Neuronal stem cell (in vitro differentiated cells): Measurements from ENCODE around the gene RPGRIP1L.

ENCODE experiments used
- DNase-seq: peaks from one replicate; pipeline ENCODE4 v3.0.0-alpha.2; 2013; ENCODE audit warnings: low spot score
- H2AFZ ChIP-seq: one replicate; pipeline ENCODE4 v1.6.1; 2013; ENCODE audit warnings: mild to moderate bottlenecking, low read length, inconsistent platforms
- H2AK5ac ChIP-seq: 2 replicates; pipeline ENCODE4 v1.6.1; 2013; ENCODE audit warnings: low read depth, mild to moderate bottlenecking, inconsistent platforms, low read length, moderate library complexity, mixed read lengths
- H2BK120ac ChIP-seq: 2 replicates; pipeline ENCODE4 v1.6.1; 2013; ENCODE audit warnings: low read depth, mild to moderate bottlenecking, inconsistent platforms, low read length, moderate library complexity, mixed read lengths
- H2BK12ac ChIP-seq: one replicate; pipeline ENCODE4 v1.6.1; 2013; ENCODE audit warnings: low read length, inconsistent platforms
- H2BK15ac ChIP-seq: 2 replicates; pipeline ENCODE4 v1.6.1; 2013; ENCODE audit warnings: mild to moderate bottlenecking, low read length, inconsistent platforms, mixed read lengths
- H2BK5ac ChIP-seq: one replicate; pipeline ENCODE4 v1.6.1; 2013; ENCODE audit warnings: inconsistent platforms, mild to moderate bottlenecking, low read length, moderate library complexity
- H3K14ac ChIP-seq: one replicate; pipeline ENCODE4 v1.6.1; 2013; ENCODE audit warnings: low read length, inconsistent platforms
- H3K18ac ChIP-seq: 2 replicates; pipeline ENCODE4 v1.6.1; 2013; ENCODE audit warnings: low read length, inconsistent platforms
- H3K23ac ChIP-seq: 2 replicates; pipeline ENCODE4 v1.6.1; 2013; ENCODE audit warnings: low read depth, mild to moderate bottlenecking, mixed read lengths, low read length, inconsistent platforms; ENCODE audit not compliant: poor library complexity
- H3K27ac ChIP-seq: replicated peaks from 3 replicates; pipeline ENCODE4 v1.5.1; 2013; ENCODE audit warnings: low read length, inconsistent platforms
- H3K27me3 ChIP-seq, 3 experiments: 2 replicates each; pipeline ENCODE4 v1.6.1; 2013; ENCODE audit warnings: low read length in 3 of 3, mild to moderate bottlenecking in 2 of 3, inconsistent platforms in 1 of 3, low read depth in 1 of 3, mixed read lengths in 1 of 3, moderate library complexity in 1 of 3; ENCODE audit not compliant: control insufficient read depth in 3 of 3, insufficient read depth in 3 of 3
- H3K36me3 ChIP-seq, 2 donors: replicated peaks in 1 of 2; 2 replicates each; pipeline ENCODE4 v1.6.1; 2013; ENCODE audit warnings: low read length in 2 of 2; ENCODE audit not compliant: control insufficient read depth in 2 of 2, insufficient read depth in 2 of 2
- H3K4ac ChIP-seq: 2 replicates; pipeline ENCODE4 v1.6.1; 2013; ENCODE audit warnings: inconsistent platforms, mild to moderate bottlenecking, low read length, moderate library complexity
- H3K4me1 ChIP-seq, 2 donors: 1 replicate in 1 of 2; 2 replicates in 1 of 2; pipeline ENCODE4 v1.6.1; 2013; ENCODE audit warnings: low read length in 2 of 2, low read depth in 1 of 2; ENCODE audit not compliant: control insufficient read depth in 2 of 2, insufficient read depth in 1 of 2
- H3K4me2 ChIP-seq: one replicate; pipeline ENCODE4 v1.6.1; 2013; ENCODE audit warnings: mild to moderate bottlenecking, low read length, inconsistent platforms; ENCODE audit not compliant: insufficient read depth, poor library complexity, severe bottlenecking
- H3K4me3 ChIP-seq, 2 donors: 2 replicates each; pipeline ENCODE4 v1.5.1; 2013; ENCODE audit warnings: low read length in 2 of 2, mild to moderate bottlenecking in 2 of 2, inconsistent platforms in 1 of 2, moderate library complexity in 1 of 2
- H3K79me1 ChIP-seq: one replicate; pipeline ENCODE4 v1.6.1; 2013; ENCODE audit warnings: low read depth, mild to moderate bottlenecking, inconsistent platforms, low read length, moderate library complexity
- H3K9ac ChIP-seq: one replicate; pipeline ENCODE4 v1.6.1; 2013; ENCODE audit warnings: mild to moderate bottlenecking, low read depth, low read length, inconsistent platforms; ENCODE audit not compliant: poor library complexity
- H3K9me3 ChIP-seq, 2 donors: replicated peaks in 1 of 2; 2 replicates each; pipeline versions ENCODE3 to v1.6.1; 2013; ENCODE audit warnings: low read length in 2 of 2, mild to moderate bottlenecking in 2 of 2, inconsistent platforms in 1 of 2, low read depth in 1 of 2, mixed read lengths in 1 of 2, moderate library complexity in 1 of 2; ENCODE audit not compliant: control insufficient read depth in 2 of 2, insufficient read depth in 1 of 2
- H4K8ac ChIP-seq: one replicate; pipeline ENCODE4 v1.6.1; 2013; ENCODE audit warnings: low read depth, mild to moderate bottlenecking, inconsistent platforms, low read length, moderate library complexity
- H4K91ac ChIP-seq: one replicate; pipeline ENCODE4 v1.6.1; 2013; ENCODE audit warnings: low read length, low read depth, mild to moderate bottlenecking, inconsistent platforms; ENCODE audit not compliant: poor library complexity
- WGBS, 2 donors: extraction: QIAGEN DNeasy Blood & Tissue Kit; methylation state at CpG; one replicate each; pipeline ENCODE4 v1.1.7; 2013; ENCODE audit warnings: missing lambda C conversion rate in 2 of 2, mixed read lengths in 1 of 2; ENCODE audit not compliant: insufficient read length in 2 of 2, insufficient replicate concordance in 1 of 2; ENCODE audit errors: extremely low coverage in 2 of 2; 5-methylcytosine and 5-hydroxymethylcytosine counted together

The RPGRIP1L gene

GRCh38 chr16:53654946-53655345, 48.7 kb downstream of the RPGRIP1L start:
- H3K27me3 ChIP-seq = no peaks in the 10 kb centered on the region
- no peak overlapping the region for H3K4me3 ChIP-seq
- H3K23ac ChIP-seq = no peak overlapping the region
- H2AFZ ChIP-seq = no peak overlapping the region
- H2BK120ac ChIP-seq = no peak overlapping the region
- H2BK15ac ChIP-seq = no peak overlapping the region
- H3K4ac ChIP-seq = no peak overlapping the region
- H4K8ac ChIP-seq = no peak overlapping the region
- H3K18ac ChIP-seq = no peak overlapping the region
- peaks cover 2 to 69% of the 10 kb centered on the region in 2 donors for H3K36me3 ChIP-seq
- H3K79me1 ChIP-seq = no peaks in the 10 kb centered on the region
- H2BK12ac ChIP-seq = no peak overlapping the region
- H3K4me2 ChIP-seq = no peak overlapping the region
- peaks cover 0 to 4% of the 10 kb centered on the region in 2 donors for H3K4me1 ChIP-seq
- no peak overlapping the region for H3K27ac ChIP-seq
- no peak overlapping the region for H4K91ac ChIP-seq
- DNase-seq = no peak
- no peak overlapping the region for H2BK5ac ChIP-seq
- H3K9ac ChIP-seq = no peak overlapping the region
- no peak overlapping the region for H3K14ac ChIP-seq
- no peak overlapping the region for H2AK5ac ChIP-seq
- no CpG with 5 or more reads among the region's 2 CpGs for WGBS, 2 donors
- H3K9me3 ChIP-seq = no peaks in the 10 kb centered on the region

DNA sequence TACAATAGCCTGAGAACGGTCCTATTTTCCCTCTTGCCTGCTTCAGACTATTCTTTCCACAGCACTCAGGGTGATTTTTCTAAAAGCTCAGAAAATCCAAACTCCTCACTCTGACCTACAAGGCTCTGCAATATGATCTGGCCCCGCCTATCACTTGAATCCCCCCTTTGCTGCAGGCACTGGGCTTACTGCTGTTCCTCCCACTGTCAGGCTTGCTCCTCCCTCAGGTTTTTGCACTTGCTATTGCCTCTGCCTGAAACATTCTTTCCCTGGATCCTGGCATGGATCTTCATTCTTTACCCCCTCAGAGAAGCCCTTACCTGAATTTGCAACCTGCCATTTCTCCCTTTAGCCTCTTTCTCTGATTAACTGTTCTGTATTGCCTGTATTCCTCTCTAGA, 52.3 kb downstream of the RPGRIP1L start:
- H3K14ac ChIP-seq = no peak overlapping the region
- no peaks in the 10 kb centered on the region for H3K27me3 ChIP-seq
- H3K9ac ChIP-seq = no peak overlapping the region
- no peak overlapping the region for H3K23ac ChIP-seq
- no peak overlapping the region for H3K4me3 ChIP-seq
- H2BK12ac ChIP-seq = no peak overlapping the region
- no peak overlapping the region for H2BK15ac ChIP-seq
- no peak overlapping the region for H3K4ac ChIP-seq
- no peak overlapping the region for H3K27ac ChIP-seq
- H3K9me3 ChIP-seq = no peaks in the 10 kb centered on the region
- H2BK120ac ChIP-seq = no peak overlapping the region
- H3K4me2 ChIP-seq = no peak overlapping the region
- H3K79me1 ChIP-seq = no peaks in the 10 kb centered on the region
- H2AFZ ChIP-seq = peak overlapping the region; percentile 48
- no peak overlapping the region for H4K91ac ChIP-seq
- no peak for DNase-seq
- no peak overlapping the region for H4K8ac ChIP-seq
- WGBS, 2 donors = no CpG with 5 or more reads among the region's 2 CpGs
- H2AK5ac ChIP-seq = no peak overlapping the region
- H3K36me3 ChIP-seq = peaks cover 4 to 80% of the 10 kb centered on the region in 2 donors
- no peak overlapping the region for H3K18ac ChIP-seq
- peaks cover 0 to 4% of the 10 kb centered on the region in 2 donors for H3K4me1 ChIP-seq
- H2BK5ac ChIP-seq = no peak overlapping the region

GRCh38 chr16:53646506-53646905, 57.2 kb downstream of the RPGRIP1L start:
- H3K4me2 ChIP-seq = no peak overlapping the region
- peaks cover 4 to 60% of the 10 kb centered on the region in 2 donors for H3K36me3 ChIP-seq
- no peak overlapping the region for H3K14ac ChIP-seq
- no peak overlapping the region for H3K18ac ChIP-seq
- peaks cover 0 to 21% of the 10 kb centered on the region in 2 donors for H3K9me3 ChIP-seq
- H2BK5ac ChIP-seq = no peak overlapping the region
- no peak overlapping the region for H3K27ac ChIP-seq
- no peak overlapping the region for H3K23ac ChIP-seq
- no peak overlapping the region for H2AFZ ChIP-seq
- no peak overlapping the region for H3K9ac ChIP-seq
- no peaks in the 10 kb centered on the region for H3K27me3 ChIP-seq
- no peak overlapping the region for H2BK15ac ChIP-seq
- H2BK120ac ChIP-seq = no peak overlapping the region
- H4K91ac ChIP-seq = no peak overlapping the region
- no peak overlapping the region for H2AK5ac ChIP-seq
- no peak overlapping the region for H2BK12ac ChIP-seq
- H4K8ac ChIP-seq = no peak overlapping the region
- WGBS, 2 donors = no CpG with 5 or more reads among the region's 3 CpGs
- no peak overlapping the region for H3K4me3 ChIP-seq
- no peak for DNase-seq
- H3K79me1 ChIP-seq = no peaks in the 10 kb centered on the region
- H3K4ac ChIP-seq = no peak overlapping the region
- H3K4me1 ChIP-seq = peaks cover 0 to 4% of the 10 kb centered on the region in 2 donors

GRCh38 chr16:53643474-53643873, 60.2 kb downstream of the RPGRIP1L start:
- no peak for DNase-seq
- Histone ChIP-seq H3K4ac (no peak overlapping the region), H3K4me3 (no peak overlapping the region), H3K79me1 (no peaks in the 10 kb centered on the region), H3K14ac (no peak overlapping the region), H2BK15ac (no peak overlapping the region), H2BK12ac (no peak overlapping the region), H2AFZ (no peak overlapping the region), H2BK120ac (no peak overlapping the region), H2AK5ac (no peak overlapping the region), H3K4me1 (no peaks in the 10 kb centered on the region), H4K91ac (no peak overlapping the region), H3K18ac (no peak overlapping the region), H3K9me3 (peaks cover 0 to 21% of the 10 kb centered on the region in 2 donors), H3K23ac (no peak overlapping the region), H4K8ac (no peak overlapping the region), H3K36me3 (peaks cover 4 to 48% of the 10 kb centered on the region in 2 donors), H2BK5ac (no peak overlapping the region), H3K9ac (no peak overlapping the region), H3K27ac (no peak overlapping the region), H3K4me2 (no peak overlapping the region), H3K27me3 (no peaks in the 10 kb centered on the region)
- no CpG with 5 or more reads among the region's 1 CpG for WGBS, 2 donors
